COLO829 (cell line): Measurements from ENCODE around the gene ARFIP1.
"Not testable (repeated sequence)": the region's sequence is repeated elsewhere in the genome, so short reads cannot be mapped to it uniquely, and the experiment has no call there.

ENCODE experiments used
- DNase-seq: peaks from one replicate; pipeline ENCODE4 v3.0.0; 2012; ENCODE audit warnings: low spot score

ARFIP1 gene

GRCh38 chr4:152785639-152786615, 6.2 kb downstream of the ARFIP1 start:
- DNase-seq = no peak

- DNase-seq = no peak
These were observed 6.9 kb downstream of the ARFIP1 start for GRCh38 chr4:152786627-152787026.

GRCh38 chr4:152795891-152796290, 16.1 kb downstream of the ARFIP1 start:
- no peak for DNase-seq

- no peak for DNase-seq
These were observed 23.8 kb downstream of the ARFIP1 start for GRCh38 chr4:152803541-152803940.

GRCh38 chr4:152805071-152805650, 25.4 kb downstream of the ARFIP1 start:
- DNase-seq = no peak

- DNase-seq = no peak
These were observed 26.1 kb downstream of the ARFIP1 start for GRCh38 chr4:152805818-152806217.

GRCh38 chr4:152806501-152807125, 26.9 kb downstream of the ARFIP1 start:
- DNase-seq = no peak

- DNase-seq = no peak
These were observed 27.6 kb downstream of the ARFIP1 start for GRCh38 chr4:152807294-152807829.

GRCh38 chr4:152808670-152809069, 28.9 kb downstream of the ARFIP1 start:
- DNase-seq = no peak

- no peak for DNase-seq
These were observed 31.0 kb downstream of the ARFIP1 start for GRCh38 chr4:152810715-152811287.

- DNase-seq = no peak
These were observed 35.3 kb downstream of the ARFIP1 start for GRCh38 chr4:152815078-152815477.

GRCh38 chr4:152817331-152817730, 37.6 kb downstream of the ARFIP1 start:
- DNase-seq = no peak

- DNase-seq = no peak
These were observed 39.4 kb downstream of the ARFIP1 start for GRCh38 chr4:152819026-152819645.

GRCh38 chr4:152820073-152820472, 40.3 kb downstream of the ARFIP1 start:
- DNase-seq = no peak

- DNase-seq = no peak
These were observed 42.6 kb downstream of the ARFIP1 start for GRCh38 chr4:152822323-152822722.

- no peak for DNase-seq
These were observed 44.8 kb downstream of the ARFIP1 start for GRCh38 chr4:152824561-152824960.

GRCh38 chr4:152825336-152825735, 45.6 kb downstream of the ARFIP1 start:
- DNase-seq = no peak

GRCh38 chr4:152828122-152828521, 48.4 kb downstream of the ARFIP1 start:
- no peak for DNase-seq

GRCh38 chr4:152831416-152831815, 51.7 kb downstream of the ARFIP1 start:
- DNase-seq = no peak

- DNase-seq = no peak
These were observed 57.2 kb downstream of the ARFIP1 start for GRCh38 chr4:152836936-152837335.

- DNase-seq = not testable (repeated sequence)
These were observed 60.0 kb downstream of the ARFIP1 start for GRCh38 chr4:152839729-152840128.
